Measurements from ENCODE around the gene PTPN11.

PTPN11 gene

DNA sequence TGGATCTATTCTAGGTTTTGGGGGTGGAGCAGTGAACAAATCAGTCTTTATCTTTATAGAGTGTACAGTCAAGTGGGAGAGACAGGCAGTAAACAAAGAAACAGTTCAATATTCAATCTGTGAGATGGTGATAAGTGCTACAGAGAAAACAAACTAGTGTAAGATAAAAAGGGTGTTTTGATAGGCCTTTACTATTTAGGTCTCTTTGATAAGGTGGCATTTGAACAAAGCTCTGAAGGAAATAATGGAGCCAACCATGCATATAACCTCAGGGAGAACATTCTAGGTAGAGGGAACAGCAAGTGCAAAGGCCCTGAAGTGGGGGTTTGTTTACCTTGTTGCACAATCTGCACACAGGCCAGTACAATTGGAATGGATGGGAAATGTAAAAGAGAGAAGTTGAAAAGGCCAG is 47.3 kb downstream of the PTPN11 start:
- H3K36me3 ChIP-seq (replicated peaks; ENCODE audit: insufficient read depth, low read length), result no peaks in the 10 kb centered on the region
- TF ChIP-seq EZH2 (optimal IDR thresholded peaks at IDR 0.05; ENCODE audit: low read depth, low read length) (no peak), CTCF (IDR thresholded peaks at IDR 0.05; ENCODE audit: low read length) (no peak), EZH2phosphoT487 (IDR thresholded peaks at IDR 0.05; ENCODE audit: low read length) (no peak)
- H3F3A ChIP-seq (ENCODE audit: insufficient read depth, low read length), result no peaks in the 10 kb centered on the region
- H3K4me1 ChIP-seq (ENCODE audit: low read length), result no peaks in the 10 kb centered on the region
- no peaks in the 10 kb centered on the region for H3K9me2 ChIP-seq (replicated peaks; ENCODE audit: insufficient read depth, low read length)
- H3K9ac ChIP-seq (ENCODE audit: low read length), result no peak overlapping the region
- H3K4me3 ChIP-seq (ENCODE audit: low read length), result no peak overlapping the region
- H4K20me1 ChIP-seq (ENCODE audit: insufficient read depth, low read length), result no peaks in the 10 kb centered on the region
- no peaks in the 10 kb centered on the region for H3K27me3 ChIP-seq (replicated peaks; ENCODE audit: insufficient read depth, low read length)
- no peak overlapping the region for H2AFZ ChIP-seq (ENCODE audit: low read length)
- H3K27ac ChIP-seq (ENCODE audit: low read length), result no peak overlapping the region
- H3K9me3 ChIP-seq (replicated peaks; ENCODE audit: insufficient read depth, low read length), result no peaks in the 10 kb centered on the region
- H3K79me2 ChIP-seq (ENCODE audit: low read length), result no peaks in the 10 kb centered on the region
- DNase-seq, result no peak
- H3K4me2 ChIP-seq (ENCODE audit: low read depth, low read length), result no peak overlapping the region

DNA sequence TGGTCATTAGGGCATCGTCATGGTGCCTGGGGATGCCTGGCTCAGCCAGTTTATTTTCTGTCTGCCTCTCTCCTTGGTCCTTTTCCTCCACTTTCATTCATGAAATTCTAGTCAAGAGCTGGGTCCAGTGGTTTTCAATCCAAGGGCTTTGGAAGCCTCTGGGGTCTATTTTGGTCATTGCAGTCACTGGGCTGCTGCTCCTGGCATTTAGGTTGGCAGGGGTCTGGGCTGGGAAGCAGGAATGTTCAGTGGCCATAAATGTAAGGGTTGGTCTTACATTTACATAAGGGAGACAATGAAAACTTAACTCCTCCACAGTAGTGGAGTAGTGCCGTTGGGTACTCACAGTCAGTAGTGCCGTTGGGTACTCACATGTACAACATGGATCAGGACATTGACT is 48.1 kb downstream of the PTPN11 start:
- no peak overlapping the region for H3K9ac ChIP-seq (ENCODE audit: low read length)
- H3K36me3 ChIP-seq (replicated peaks; ENCODE audit: insufficient read depth, low read length), result no peaks in the 10 kb centered on the region
- no peak overlapping the region for H3K4me2 ChIP-seq (ENCODE audit: low read depth, low read length)
- H4K20me1 ChIP-seq (ENCODE audit: insufficient read depth, low read length), result no peaks in the 10 kb centered on the region
- H3F3A ChIP-seq (ENCODE audit: insufficient read depth, low read length), result no peaks in the 10 kb centered on the region
- no peaks in the 10 kb centered on the region for H3K4me1 ChIP-seq (ENCODE audit: low read length)
- no peaks in the 10 kb centered on the region for H3K9me3 ChIP-seq (replicated peaks; ENCODE audit: insufficient read depth, low read length)
- no peak overlapping the region for H3K27ac ChIP-seq (ENCODE audit: low read length)
- no peaks in the 10 kb centered on the region for H3K9me2 ChIP-seq (replicated peaks; ENCODE audit: insufficient read depth, low read length)
- H2AFZ ChIP-seq (ENCODE audit: low read length), result no peak overlapping the region
- no peak overlapping the region for H3K4me3 ChIP-seq (ENCODE audit: low read length)
- no peak for DNase-seq
- no peak for TF ChIP-seq EZH2 (optimal IDR thresholded peaks at IDR 0.05; ENCODE audit: low read depth, low read length)
- no peak for TF ChIP-seq CTCF (IDR thresholded peaks at IDR 0.05; ENCODE audit: low read length)
- TF ChIP-seq EZH2phosphoT487 (IDR thresholded peaks at IDR 0.05; ENCODE audit: low read length), result no peak
- no peaks in the 10 kb centered on the region for H3K27me3 ChIP-seq (replicated peaks; ENCODE audit: insufficient read depth, low read length)
- H3K79me2 ChIP-seq (ENCODE audit: low read length), result no peaks in the 10 kb centered on the region

DNA sequence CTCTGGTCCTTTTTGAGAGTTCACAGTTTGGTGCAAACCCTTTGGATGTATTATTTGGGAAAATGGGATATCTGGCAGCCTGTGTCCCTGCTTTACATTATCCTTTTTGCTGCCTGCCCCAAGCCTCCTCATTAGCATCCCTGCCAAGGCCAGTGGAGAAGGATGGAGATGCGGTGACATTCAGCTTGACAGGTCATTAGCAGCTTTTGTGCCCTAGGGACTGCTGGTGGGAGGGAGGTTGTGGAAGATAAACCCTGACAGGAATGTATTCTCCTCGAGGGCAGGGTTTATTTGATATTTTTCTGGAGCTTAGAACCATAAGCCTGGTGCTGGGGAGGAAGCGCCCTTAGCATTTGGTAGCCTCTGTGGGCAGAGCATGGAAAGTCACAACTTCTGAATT is 49.3 kb downstream of the PTPN11 start:
- Histone ChIP-seq H3K79me2 (ENCODE audit: low read length) (no peaks in the 10 kb centered on the region), H3K9ac (ENCODE audit: low read length) (no peak overlapping the region), H2AFZ (ENCODE audit: low read length) (no peak overlapping the region), H3K27me3 (replicated peaks; ENCODE audit: insufficient read depth, low read length) (no peaks in the 10 kb centered on the region), H3K4me2 (ENCODE audit: low read depth, low read length) (no peak overlapping the region), H3K36me3 (replicated peaks; ENCODE audit: insufficient read depth, low read length) (no peaks in the 10 kb centered on the region), H3K9me3 (replicated peaks; ENCODE audit: insufficient read depth, low read length) (no peaks in the 10 kb centered on the region), H4K20me1 (ENCODE audit: insufficient read depth, low read length) (no peaks in the 10 kb centered on the region), H3K9me2 (replicated peaks; ENCODE audit: insufficient read depth, low read length) (no peaks in the 10 kb centered on the region), H3K4me1 (ENCODE audit: low read length) (no peaks in the 10 kb centered on the region), H3K27ac (ENCODE audit: low read length) (no peak overlapping the region), H3K4me3 (ENCODE audit: low read length) (no peak overlapping the region), H3F3A (ENCODE audit: insufficient read depth, low read length) (no peaks in the 10 kb centered on the region)
- TF ChIP-seq EZH2 (optimal IDR thresholded peaks at IDR 0.05; ENCODE audit: low read depth, low read length) (no peak), EZH2phosphoT487 (IDR thresholded peaks at IDR 0.05; ENCODE audit: low read length) (no peak), CTCF (IDR thresholded peaks at IDR 0.05; ENCODE audit: low read length) (no peak)
- no peak for DNase-seq

Measured in MM.1S (cell line).